Fibroblast of pulmonary artery (primary cell): ENCODE results near the gene DOCK4.

Experiments
- DNase-seq: peaks from one replicate; pipeline ENCODE4 v3.0.0-alpha.2; 2010; ENCODE audit warnings: low read depth
- H3K4me3 ChIP-seq: replicated peaks from 2 replicates; pipeline ENCODE4 v1.5.1; 2011; ENCODE audit warnings: low read depth, mild to moderate bottlenecking, control low read depth, low read length, moderate library complexity
- CTCF ChIP-seq: IDR thresholded peaks from 2 replicates; pipeline ENCODE4 v1.5.1; 2011; ENCODE audit warnings: mild to moderate bottlenecking, control low read depth, low read length, inconsistent platforms; ENCODE audit errors: missing control alignments

The DOCK4 gene

GRCh38 chr7:111954056-111954455 lies 252.1 kb downstream of the DOCK4 start:
- no peak for TF ChIP-seq CTCF
- H3K4me3 ChIP-seq: no peak overlapping the region
- no peak for DNase-seq

GRCh38 chr7:111953611-111954010 lies 252.6 kb downstream of the DOCK4 start:
- DNase-seq: peak; percentile 46
- H3K4me3 ChIP-seq: no peak overlapping the region
- no peak for TF ChIP-seq CTCF

GRCh38 chr7:111952783-111953182 lies 253.4 kb downstream of the DOCK4 start:
- TF ChIP-seq CTCF: no peak
- no peak for DNase-seq
- H3K4me3 ChIP-seq: no peak overlapping the region

- TF ChIP-seq CTCF: no peak
- DNase-seq: no peak
- no peak overlapping the region for H3K4me3 ChIP-seq
Measured at GRCh38 chr7:111951052-111951451, 255.1 kb downstream of the DOCK4 start.

- no peak overlapping the region for H3K4me3 ChIP-seq
- DNase-seq: no peak
- TF ChIP-seq CTCF: no peak
Measured at GRCh38 chr7:111942450-111943081, 263.6 kb downstream of the DOCK4 start.

- DNase-seq: no peak
- TF ChIP-seq CTCF: no peak
- H3K4me3 ChIP-seq: no peak overlapping the region
Measured at GRCh38 chr7:111937163-111937562, 269.0 kb downstream of the DOCK4 start.

GRCh38 chr7:111933609-111934008 lies 272.6 kb downstream of the DOCK4 start:
- no peak for TF ChIP-seq CTCF
- H3K4me3 ChIP-seq: no peak overlapping the region
- no peak for DNase-seq
